ENCODE results near the gene EHMT1.

The EHMT1 gene

DNA sequence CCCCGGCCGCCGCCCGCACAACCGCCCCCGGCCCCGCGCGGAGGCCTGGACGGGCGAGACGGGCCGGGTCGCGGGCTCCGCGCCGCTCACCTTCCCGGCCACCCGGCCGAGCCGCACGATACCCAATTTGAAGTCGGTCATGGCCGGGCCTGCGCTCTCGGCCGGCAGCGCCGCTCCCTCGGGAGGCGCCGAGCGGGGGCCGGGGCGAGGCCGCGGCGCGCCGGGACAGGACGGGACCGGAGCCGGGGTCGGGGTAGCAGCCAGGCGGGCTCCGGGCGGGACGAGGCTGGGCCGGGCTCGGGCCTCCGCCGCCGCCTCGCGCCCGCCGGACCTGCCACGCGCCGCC, 28.7 kb upstream of the EHMT1 start:
- no peak for ATAC-seq
- TF ChIP-seq ESRRG (CRISPR knock-in tag; IDR thresholded peaks at IDR 0.05): no peak
- TF ChIP-seq, protein P1, sequence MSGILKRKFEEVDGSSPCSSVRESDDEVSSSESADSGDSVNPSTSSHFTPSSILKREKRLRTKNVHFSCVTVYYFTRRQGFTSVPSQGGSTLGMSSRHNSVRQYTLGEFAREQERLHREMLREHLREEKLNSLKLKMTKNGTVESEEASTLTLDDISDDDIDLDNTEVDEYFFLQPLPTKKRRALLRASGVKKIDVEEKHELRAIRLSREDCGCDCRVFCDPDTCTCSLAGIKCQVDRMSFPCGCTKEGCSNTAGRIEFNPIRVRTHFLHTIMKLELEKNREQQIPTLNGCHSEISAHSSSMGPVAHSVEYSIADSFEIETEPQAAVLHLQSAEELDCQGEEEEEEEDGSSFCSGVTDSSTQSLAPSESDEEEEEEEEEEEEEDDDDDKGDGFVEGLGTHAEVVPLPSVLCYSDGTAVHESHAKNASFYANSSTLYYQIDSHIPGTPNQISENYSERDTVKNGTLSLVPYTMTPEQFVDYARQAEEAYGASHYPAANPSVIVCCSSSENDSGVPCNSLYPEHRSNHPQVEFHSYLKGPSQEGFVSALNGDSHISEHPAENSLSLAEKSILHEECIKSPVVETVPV (CRISPR knock-in tag; IDR thresholded peaks at IDR 0.05): no peak
- TF ChIP-seq CSDC2 (CRISPR knock-in tag; IDR thresholded peaks at IDR 0.05): no peak
- no peak for TF ChIP-seq ZNF8 (CRISPR knock-in tag; IDR thresholded peaks at IDR 0.05)
- TF ChIP-seq, protein P2, sequence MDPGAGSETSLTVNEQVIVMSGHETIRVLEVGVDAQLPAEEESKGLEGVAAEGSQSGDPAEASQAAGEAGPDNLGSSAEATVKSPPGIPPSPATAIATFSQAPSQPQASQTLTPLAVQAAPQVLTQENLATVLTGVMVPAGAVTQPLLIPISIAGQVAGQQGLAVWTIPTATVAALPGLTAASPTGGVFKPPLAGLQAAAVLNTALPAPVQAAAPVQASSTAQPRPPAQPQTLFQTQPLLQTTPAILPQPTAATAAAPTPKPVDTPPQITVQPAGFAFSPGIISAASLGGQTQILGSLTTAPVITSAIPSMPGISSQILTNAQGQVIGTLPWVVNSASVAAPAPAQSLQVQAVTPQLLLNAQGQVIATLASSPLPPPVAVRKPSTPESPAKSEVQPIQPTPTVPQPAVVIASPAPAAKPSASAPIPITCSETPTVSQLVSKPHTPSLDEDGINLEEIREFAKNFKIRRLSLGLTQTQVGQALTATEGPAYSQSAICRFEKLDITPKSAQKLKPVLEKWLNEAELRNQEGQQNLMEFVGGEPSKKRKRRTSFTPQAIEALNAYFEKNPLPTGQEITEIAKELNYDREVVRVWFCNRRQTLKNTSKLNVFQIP (CRISPR knock-in tag; IDR thresholded peaks at IDR 0.05; ENCODE audit: borderline replicate concordance, low read depth): no peak
- no peak for TF ChIP-seq RARB (CRISPR knock-in tag; IDR thresholded peaks at IDR 0.05)
- no peak for TF ChIP-seq ZNF565 (CRISPR knock-in tag; conservative IDR thresholded peaks at IDR 0.05; ENCODE audit: low read depth)
- no peak for TF ChIP-seq ZNF70 (CRISPR knock-in tag; IDR thresholded peaks at IDR 0.05)
- no peak for TF ChIP-seq PPARA (CRISPR knock-in tag; IDR thresholded peaks at IDR 0.05; ENCODE audit: borderline replicate concordance)
- TF ChIP-seq ZFP3 (CRISPR knock-in tag; IDR thresholded peaks at IDR 0.05): no peak
- TF ChIP-seq, protein P3, sequence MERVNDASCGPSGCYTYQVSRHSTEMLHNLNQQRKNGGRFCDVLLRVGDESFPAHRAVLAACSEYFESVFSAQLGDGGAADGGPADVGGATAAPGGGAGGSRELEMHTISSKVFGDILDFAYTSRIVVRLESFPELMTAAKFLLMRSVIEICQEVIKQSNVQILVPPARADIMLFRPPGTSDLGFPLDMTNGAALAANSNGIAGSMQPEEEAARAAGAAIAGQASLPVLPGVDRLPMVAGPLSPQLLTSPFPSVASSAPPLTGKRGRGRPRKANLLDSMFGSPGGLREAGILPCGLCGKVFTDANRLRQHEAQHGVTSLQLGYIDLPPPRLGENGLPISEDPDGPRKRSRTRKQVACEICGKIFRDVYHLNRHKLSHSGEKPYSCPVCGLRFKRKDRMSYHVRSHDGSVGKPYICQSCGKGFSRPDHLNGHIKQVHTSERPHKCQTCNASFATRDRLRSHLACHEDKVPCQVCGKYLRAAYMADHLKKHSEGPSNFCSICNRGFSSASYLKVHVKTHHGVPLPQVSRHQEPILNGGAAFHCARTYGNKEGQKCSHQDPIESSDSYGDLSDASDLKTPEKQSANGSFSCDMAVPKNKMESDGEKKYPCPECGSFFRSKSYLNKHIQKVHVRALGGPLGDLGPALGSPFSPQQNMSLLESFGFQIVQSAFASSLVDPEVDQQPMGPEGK (CRISPR knock-in tag; IDR thresholded peaks at IDR 0.05; ENCODE audit: borderline replicate concordance): no peak
- TF ChIP-seq ARNTL (CRISPR knock-in tag; IDR thresholded peaks at IDR 0.05; ENCODE audit: borderline replicate concordance, low read depth): no peak
- TF ChIP-seq BACH2 (CRISPR knock-in tag; IDR thresholded peaks at IDR 0.05; ENCODE audit: borderline replicate concordance): no peak
- no peak for TF ChIP-seq ZFP30 (CRISPR knock-in tag; IDR thresholded peaks at IDR 0.05)
- TF ChIP-seq TOX (CRISPR knock-in tag; IDR thresholded peaks at IDR 0.05; ENCODE audit: borderline replicate concordance): no peak
- TF ChIP-seq ISL1 (CRISPR knock-in tag; IDR thresholded peaks at IDR 0.05): no peak

DNA sequence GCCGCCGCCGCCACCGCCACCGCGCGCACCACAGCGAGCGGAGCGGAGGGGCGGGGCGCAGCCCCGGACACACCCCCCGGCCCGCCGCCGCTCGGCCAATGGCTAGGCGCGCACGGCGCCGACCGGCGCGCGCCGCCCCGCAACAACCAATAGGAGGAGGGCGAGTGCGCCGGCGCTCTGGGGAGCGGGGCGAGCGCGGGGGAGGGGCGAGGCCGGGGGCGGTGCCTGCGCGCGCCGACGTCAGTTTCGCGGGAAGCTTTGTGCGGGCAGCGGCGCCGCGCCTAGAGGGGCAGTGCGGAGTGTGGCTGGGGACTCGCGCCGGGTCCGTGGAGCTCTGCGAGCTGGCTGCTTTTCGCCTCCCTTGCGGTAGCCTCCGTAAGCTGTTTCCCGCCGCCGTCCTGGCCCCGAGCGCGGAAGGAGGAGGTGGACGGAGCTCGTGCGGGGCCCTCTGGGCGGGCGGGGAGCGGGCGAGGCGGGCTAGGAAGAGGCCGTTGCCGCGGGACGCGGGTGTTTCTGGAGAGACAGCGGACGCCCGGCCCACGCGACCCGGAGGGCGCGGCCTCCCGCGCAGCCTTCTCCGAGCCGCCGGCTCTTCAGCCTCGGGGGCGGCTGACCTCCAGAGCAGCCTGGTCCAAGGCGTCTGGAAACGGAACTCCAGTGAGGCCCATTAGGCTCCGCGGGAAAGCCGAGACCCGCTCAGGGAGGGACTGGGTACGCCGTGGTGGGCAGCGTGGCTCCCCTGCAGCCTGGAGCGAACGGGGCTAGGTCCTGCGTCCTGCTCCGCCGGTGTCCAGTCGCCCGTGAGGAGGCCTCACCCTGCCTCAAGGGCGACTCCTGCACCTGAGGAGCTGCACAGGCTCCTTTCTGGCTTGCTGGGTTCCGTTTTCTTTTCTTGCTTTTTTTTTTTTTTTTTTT, 28.1 kb upstream of the EHMT1 start, which contains the start of gene ZMYND19:
Gene ZMYND19 (minus strand): TSS at position 44 of the 915 bp plus-strand sequence. CDS start 249 bp downstream, outside the sequence.
- peak; percentile 93 for ATAC-seq
- no peak for TF ChIP-seq ZNF8 (CRISPR knock-in tag; IDR thresholded peaks at IDR 0.05)
- TF ChIP-seq, protein P1 (CRISPR knock-in tag; IDR thresholded peaks at IDR 0.05): no peak
- TF ChIP-seq TOX (CRISPR knock-in tag; IDR thresholded peaks at IDR 0.05; ENCODE audit: borderline replicate concordance): no peak
- TF ChIP-seq ZFP3 (CRISPR knock-in tag; IDR thresholded peaks at IDR 0.05): no peak
- TF ChIP-seq ISL1 (CRISPR knock-in tag; IDR thresholded peaks at IDR 0.05): no peak
- TF ChIP-seq OSR1 (CRISPR knock-in tag; IDR thresholded peaks at IDR 0.05): no peak
- no peak for TF ChIP-seq CSDC2 (CRISPR knock-in tag; IDR thresholded peaks at IDR 0.05)
- TF ChIP-seq TCF4 (CRISPR knock-in tag; IDR thresholded peaks at IDR 0.05; ENCODE audit: borderline replicate concordance): no peak
- TF ChIP-seq, protein P4, sequence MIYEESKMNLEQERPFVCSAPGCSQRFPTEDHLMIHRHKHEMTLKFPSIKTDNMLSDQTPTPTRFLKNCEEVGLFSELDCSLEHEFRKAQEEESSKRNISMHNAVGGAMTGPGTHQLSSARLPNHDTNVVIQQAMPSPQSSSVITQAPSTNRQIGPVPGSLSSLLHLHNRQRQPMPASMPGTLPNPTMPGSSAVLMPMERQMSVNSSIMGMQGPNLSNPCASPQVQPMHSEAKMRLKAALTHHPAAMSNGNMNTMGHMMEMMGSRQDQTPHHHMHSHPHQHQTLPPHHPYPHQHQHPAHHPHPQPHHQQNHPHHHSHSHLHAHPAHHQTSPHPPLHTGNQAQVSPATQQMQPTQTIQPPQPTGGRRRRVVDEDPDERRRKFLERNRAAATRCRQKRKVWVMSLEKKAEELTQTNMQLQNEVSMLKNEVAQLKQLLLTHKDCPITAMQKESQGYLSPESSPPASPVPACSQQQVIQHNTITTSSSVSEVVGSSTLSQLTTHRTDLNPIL (CRISPR knock-in tag; IDR thresholded peaks at IDR 0.05; ENCODE audit: low read depth): no peak
- TF ChIP-seq RARB (CRISPR knock-in tag; IDR thresholded peaks at IDR 0.05): no peak
- TF ChIP-seq ZNF70 (CRISPR knock-in tag; IDR thresholded peaks at IDR 0.05): no peak
- TF ChIP-seq ZNF565 (CRISPR knock-in tag; conservative IDR thresholded peaks at IDR 0.05; ENCODE audit: low read depth): no peak
- TF ChIP-seq, protein P3 (CRISPR knock-in tag; IDR thresholded peaks at IDR 0.05; ENCODE audit: borderline replicate concordance): no peak
- TF ChIP-seq ZC3H10 (CRISPR knock-in tag; IDR thresholded peaks at IDR 0.05): no peak
- no peak for TF ChIP-seq ESRRG (CRISPR knock-in tag; IDR thresholded peaks at IDR 0.05)
- no peak for TF ChIP-seq BACH2 (CRISPR knock-in tag; IDR thresholded peaks at IDR 0.05; ENCODE audit: borderline replicate concordance)
- TF ChIP-seq SNAI2 (CRISPR knock-in tag; IDR thresholded peaks at IDR 0.05): no peak
